ENCODE measurements around the gene LOXL1.

- TF ChIP-seq, protein P1, sequence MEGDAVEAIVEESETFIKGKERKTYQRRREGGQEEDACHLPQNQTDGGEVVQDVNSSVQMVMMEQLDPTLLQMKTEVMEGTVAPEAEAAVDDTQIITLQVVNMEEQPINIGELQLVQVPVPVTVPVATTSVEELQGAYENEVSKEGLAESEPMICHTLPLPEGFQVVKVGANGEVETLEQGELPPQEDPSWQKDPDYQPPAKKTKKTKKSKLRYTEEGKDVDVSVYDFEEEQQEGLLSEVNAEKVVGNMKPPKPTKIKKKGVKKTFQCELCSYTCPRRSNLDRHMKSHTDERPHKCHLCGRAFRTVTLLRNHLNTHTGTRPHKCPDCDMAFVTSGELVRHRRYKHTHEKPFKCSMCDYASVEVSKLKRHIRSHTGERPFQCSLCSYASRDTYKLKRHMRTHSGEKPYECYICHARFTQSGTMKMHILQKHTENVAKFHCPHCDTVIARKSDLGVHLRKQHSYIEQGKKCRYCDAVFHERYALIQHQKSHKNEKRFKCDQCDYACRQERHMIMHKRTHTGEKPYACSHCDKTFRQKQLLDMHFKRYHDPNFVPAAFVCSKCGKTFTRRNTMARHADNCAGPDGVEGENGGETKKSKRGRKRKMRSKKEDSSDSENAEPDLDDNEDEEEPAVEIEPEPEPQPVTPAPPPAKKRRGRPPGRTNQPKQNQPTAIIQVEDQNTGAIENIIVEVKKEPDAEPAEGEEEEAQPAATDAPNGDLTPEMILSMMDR (IDR thresholded peaks at IDR 0.05; ENCODE audit: low read depth, low read length), result no peak
- no peak for TF ChIP-seq POLR2A (IDR thresholded peaks at IDR 0.05; ENCODE audit: extremely low read depth, insufficient read length)
- no peak for TF ChIP-seq MAX (IDR thresholded peaks at IDR 0.05; ENCODE audit: low read depth, low read length)
- no peak for TF ChIP-seq MYC (IDR thresholded peaks at IDR 0.05; ENCODE audit: low read depth, low read length)
Observed at GRCh38 chr15:73969151-73969759, 43.0 kb downstream of the LOXL1 start.

All from NB4 (cell line).